Measurements from ENCODE around the gene DNAI2.

Gene DNAI2

DNA sequence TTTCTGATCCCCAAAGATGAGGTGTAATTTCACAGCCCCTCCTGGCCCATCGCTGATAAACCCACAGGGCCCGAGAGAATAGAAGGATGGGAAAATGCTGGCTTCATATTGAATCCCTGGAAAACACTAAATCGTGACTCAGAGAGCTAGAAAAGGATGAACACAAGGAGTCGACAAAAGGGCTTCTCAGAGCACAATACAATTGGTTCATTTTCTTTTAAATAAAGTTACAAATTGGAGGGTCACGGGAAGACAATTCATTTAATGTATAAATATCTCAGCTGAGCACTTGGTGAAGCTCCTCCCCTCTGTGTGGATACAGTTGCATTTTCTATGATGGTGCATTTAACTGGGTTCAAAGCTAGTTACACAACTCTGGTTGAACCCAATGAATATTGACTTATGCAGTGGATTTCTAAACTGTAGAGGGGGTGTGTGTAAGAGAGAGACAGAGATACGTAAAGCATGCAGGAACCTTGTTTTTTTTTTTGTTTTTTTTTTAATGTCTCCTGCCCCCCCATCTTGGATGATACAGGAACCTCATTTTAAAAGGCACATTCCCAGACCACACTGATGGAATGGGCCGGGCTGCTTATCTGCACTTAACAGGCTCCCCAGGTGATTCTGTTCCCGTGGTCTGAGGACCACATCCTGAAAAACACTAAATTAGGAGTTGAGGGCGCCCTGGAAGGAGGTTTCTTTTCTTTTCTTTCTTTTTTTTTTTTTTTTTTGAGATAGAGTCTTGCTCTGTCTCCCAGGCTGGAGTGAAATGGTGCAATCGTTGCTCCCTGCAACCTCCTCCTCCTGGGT lies 46.6 kb upstream of the DNAI2 start:
- no peaks in the 10 kb centered on the region for H3K9me3 ChIP-seq (ENCODE audit: insufficient read depth, low read length, severe bottlenecking)
- H3K27me3 ChIP-seq (ENCODE audit: insufficient read depth, low read length, poor library complexity), result no peaks in the 10 kb centered on the region
- H3K79me2 ChIP-seq (ENCODE audit: insufficient read depth, low read length), result no peaks in the 10 kb centered on the region
- H3K4me1 ChIP-seq (ENCODE audit: insufficient read depth, low read length), result no peaks in the 10 kb centered on the region
- no peak for ATAC-seq (ENCODE audit: insufficient read depth, low read depth)
- H3K4me3 ChIP-seq (ENCODE audit: low read depth in 1 of 2, low read length in 2 of 2), result no peak overlapping the region
- no peak overlapping the region for H3K27ac ChIP-seq (ENCODE audit: low read length)
- DNase-seq, result no peak
- peaks cover 3% of the 10 kb centered on the region; the same call in 1 of the 2 replicates for H4K20me1 ChIP-seq (ENCODE audit: insufficient read depth, low read length)
- H2AFZ ChIP-seq (ENCODE audit: low read depth, low read length), result no peak overlapping the region
- H3K9ac ChIP-seq (ENCODE audit: low read depth, low read length), result no peak overlapping the region
- H3K36me3 ChIP-seq (ENCODE audit: insufficient read depth, low read length), result no peaks in the 10 kb centered on the region
- TF ChIP-seq EZH2 (IDR thresholded peaks at IDR 0.05; ENCODE audit: borderline replicate concordance, low read depth, low read length, severe bottlenecking) (no peak), CTCF (IDR thresholded peaks at IDR 0.05; ENCODE audit: borderline replicate concordance, extremely low read depth, low read length, poor library complexity, severe bottlenecking) (no peak)
- H3K4me2 ChIP-seq (ENCODE audit: insufficient read depth, low read length), result no peak overlapping the region

DNA sequence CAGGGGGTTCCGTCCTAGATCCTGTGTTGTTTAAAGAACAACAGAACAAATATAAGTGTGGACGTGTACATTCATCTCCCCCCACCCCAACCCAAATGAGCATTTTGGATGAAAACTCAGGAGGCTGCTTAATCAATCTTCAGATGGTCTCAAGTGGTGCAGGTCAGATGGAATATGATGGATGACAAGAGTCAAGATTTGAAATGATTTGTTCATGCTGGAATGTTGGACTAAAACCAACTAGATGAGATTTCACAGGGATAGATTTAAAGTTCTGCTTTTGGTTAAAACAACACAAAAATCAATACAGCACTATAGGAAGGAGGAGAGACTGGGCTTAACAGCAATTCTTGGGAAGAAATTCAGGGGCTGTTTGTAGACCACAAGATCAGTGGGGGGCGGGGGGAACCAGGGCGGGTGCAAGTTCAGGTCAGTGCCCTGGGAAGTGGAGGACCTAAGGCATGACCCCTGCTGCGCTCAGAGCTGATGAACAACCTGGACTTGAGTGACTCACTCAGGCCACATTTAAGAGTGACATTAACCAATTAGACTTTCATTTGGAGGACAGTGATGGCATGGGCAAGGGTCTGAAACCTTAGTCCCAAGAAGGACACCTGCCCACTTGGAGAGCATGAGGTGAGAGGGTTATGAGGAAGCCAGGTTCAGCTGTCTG lies 45.6 kb upstream of the DNAI2 start:
- no peak overlapping the region for H3K4me3 ChIP-seq (ENCODE audit: low read depth in 1 of 2, low read length in 2 of 2)
- no peaks in the 10 kb centered on the region for H3K4me1 ChIP-seq (ENCODE audit: insufficient read depth, low read length)
- peaks cover 3% of the 10 kb centered on the region for H4K20me1 ChIP-seq (ENCODE audit: insufficient read depth, low read length)
- H3K27me3 ChIP-seq (ENCODE audit: insufficient read depth, low read length, poor library complexity), result no peaks in the 10 kb centered on the region
- H3K9me3 ChIP-seq (ENCODE audit: insufficient read depth, low read length, severe bottlenecking), result no peaks in the 10 kb centered on the region
- H3K9ac ChIP-seq (ENCODE audit: low read depth, low read length), result no peak overlapping the region
- no peak overlapping the region for H3K27ac ChIP-seq (ENCODE audit: low read length)
- no peak for DNase-seq
- no peak overlapping the region for H2AFZ ChIP-seq (ENCODE audit: low read depth, low read length)
- no peak for ATAC-seq (ENCODE audit: insufficient read depth, low read depth)
- no peak overlapping the region for H3K4me2 ChIP-seq (ENCODE audit: insufficient read depth, low read length)
- no peaks in the 10 kb centered on the region for H3K79me2 ChIP-seq (ENCODE audit: insufficient read depth, low read length)
- no peaks in the 10 kb centered on the region for H3K36me3 ChIP-seq (ENCODE audit: insufficient read depth, low read length)
- TF ChIP-seq CTCF (IDR thresholded peaks at IDR 0.05; ENCODE audit: borderline replicate concordance, extremely low read depth, low read length, poor library complexity, severe bottlenecking), result no peak
- TF ChIP-seq EZH2 (IDR thresholded peaks at IDR 0.05; ENCODE audit: borderline replicate concordance, low read depth, low read length, severe bottlenecking), result no peak

GRCh38 chr17:74230896-74231295 lies 43.1 kb upstream of the DNAI2 start:
- ATAC-seq (ENCODE audit: insufficient read depth, low read depth), result no peak
- no peak overlapping the region for H3K4me3 ChIP-seq (ENCODE audit: low read depth in 1 of 2, low read length in 2 of 2)
- H3K9ac ChIP-seq (ENCODE audit: low read depth, low read length), result no peak overlapping the region
- no peak for TF ChIP-seq CTCF (IDR thresholded peaks at IDR 0.05; ENCODE audit: borderline replicate concordance, extremely low read depth, low read length, poor library complexity, severe bottlenecking)
- H3K27me3 ChIP-seq (ENCODE audit: insufficient read depth, low read length, poor library complexity), result no peaks in the 10 kb centered on the region
- H3K36me3 ChIP-seq (ENCODE audit: insufficient read depth, low read length), result no peaks in the 10 kb centered on the region
- H3K4me1 ChIP-seq (ENCODE audit: insufficient read depth, low read length), result no peaks in the 10 kb centered on the region
- no peak overlapping the region for H3K27ac ChIP-seq (ENCODE audit: low read length)
- no peak overlapping the region for H2AFZ ChIP-seq (ENCODE audit: low read depth, low read length)
- H4K20me1 ChIP-seq (ENCODE audit: insufficient read depth, low read length), result no peaks in the 10 kb centered on the region; the same call in 1 of the 2 replicates
- no peaks in the 10 kb centered on the region for H3K79me2 ChIP-seq (ENCODE audit: insufficient read depth, low read length)
- no peak overlapping the region for H3K4me2 ChIP-seq (ENCODE audit: insufficient read depth, low read length)
- no peak for DNase-seq
- no peaks in the 10 kb centered on the region for H3K9me3 ChIP-seq (ENCODE audit: insufficient read depth, low read length, severe bottlenecking)

Data from DND-41 (cell line).